SHP77 (cell line): ENCODE data around the gene B4GALT1.

Experiments
- DNase-seq, 2 experiments: peaks; one replicate each; lab custom pipeline; 2025; lab: John Stamatoyannopoulos, UW

The B4GALT1 gene

GRCh38 chr9:33139421-33140228 is 27.5 kb downstream of the B4GALT1 start:
- DNase-seq: peak in 1 of 2 experiments; percentile 56

- no peak for DNase-seq
These were observed 28.4 kb downstream of the B4GALT1 start for GRCh38 chr9:33138768-33139167.

GRCh38 chr9:33137781-33138264 is 29.3 kb downstream of the B4GALT1 start:
- no peak for DNase-seq

- no peak for DNase-seq
These were observed 30.1 kb downstream of the B4GALT1 start for GRCh38 chr9:33136721-33137670.

- DNase-seq: no peak
These were observed 31.6 kb downstream of the B4GALT1 start for GRCh38 chr9:33135470-33135958.

GRCh38 chr9:33135031-33135461 is 32.1 kb downstream of the B4GALT1 start:
- no peak for DNase-seq

- DNase-seq: peak; percentile 57 to 63
These were observed 34.0 kb downstream of the B4GALT1 start for GRCh38 chr9:33133186-33133585.

- no peak for DNase-seq
These were observed 35.1 kb downstream of the B4GALT1 start for GRCh38 chr9:33131790-33132772.

GRCh38 chr9:33130961-33131789 is 36.0 kb downstream of the B4GALT1 start:
- DNase-seq: peak in 1 of 2 experiments; percentile 13

GRCh38 chr9:33129886-33130881 is 37.0 kb downstream of the B4GALT1 start:
- no peak for DNase-seq

- no peak for DNase-seq
These were observed 37.8 kb downstream of the B4GALT1 start for GRCh38 chr9:33129251-33129885.

GRCh38 chr9:33128570-33128969 is 38.6 kb downstream of the B4GALT1 start:
- no peak for DNase-seq

GRCh38 chr9:33127881-33128280 is 39.3 kb downstream of the B4GALT1 start:
- DNase-seq: no peak

GRCh38 chr9:33125871-33126823 is 41.0 kb downstream of the B4GALT1 start:
- DNase-seq: no peak

GRCh38 chr9:33125461-33125860 is 41.7 kb downstream of the B4GALT1 start:
- DNase-seq: no peak

- DNase-seq: no peak
These were observed 42.3 kb downstream of the B4GALT1 start for GRCh38 chr9:33124751-33125381.

- no peak for DNase-seq
These were observed 43.1 kb downstream of the B4GALT1 start for GRCh38 chr9:33124046-33124445.
